K562 (cell line): ENCODE measurements around the gene SYNJ2. TPM values are rescaled to one million over a fixed set of nuclear protein-coding genes. Genes with fewer than 3 reads are reported as not detected.

Source experiments
- CCAR2 ChIP-seq: fragments of 200-400 bp; formaldehyde crosslinking; IDR thresholded peaks from 2 replicates; pipeline ENCODE4 v1.6.1; 2017; ENCODE audit warnings: mild to moderate bottlenecking, low read depth, low read length
- DLX4 ChIP-seq: fragments of 250-450 bp; sonication (Bioruptor Pico); IDR thresholded peaks from 2 replicates; pipeline ENCODE4 v1.6.1; 2021; ENCODE audit warnings: mild to moderate bottlenecking
- FOSL1 ChIP-seq: fragments of 200-800 bp; sonication (Bioruptor generic); conservative IDR thresholded peaks from 2 replicates; pipeline ENCODE4 v1.6.1; 2016; ENCODE audit warnings: missing genetic modification characterization, missing compliant biosample characterization
- FOXK2 ChIP-seq, 2 experiments: fragments of 450-650 bp; IDR thresholded peaks in 1 of 2; conservative IDR thresholded peaks in 1 of 2; 2 replicates each; pipeline ENCODE4 v1.6.1; 2016; ENCODE audit warnings: low read depth in 2 of 2, mild to moderate bottlenecking in 1 of 2
- HMGN3 ChIP-seq: IDR thresholded peaks from 2 replicates; pipeline ENCODE4 v1.6.1; 2011; ENCODE audit warnings: borderline replicate concordance, low read depth, mild to moderate bottlenecking, mixed read lengths, low read length; ENCODE audit not compliant: insufficient read length; ENCODE audit errors: extremely low read depth
- JUNB ChIP-seq: fragments of 450-650 bp; formaldehyde crosslinking; conservative IDR thresholded peaks from 2 replicates; pipeline ENCODE4 v1.4.0; 2020; ENCODE audit warnings: mild to moderate bottlenecking
- KAT2B ChIP-seq: IDR thresholded peaks from one replicate; pipeline ENCODE4 v1.6.1; 2012; ENCODE audit warnings: low read depth, mild to moderate bottlenecking, control low read depth, inconsistent platforms, low read length, moderate library complexity
- NFIX ChIP-seq: fragments of 250-450 bp; sonication (Bioruptor Pico); IDR thresholded peaks from 2 replicates; pipeline ENCODE4 v1.4.0; 2020; ENCODE audit warnings: low read depth, mild to moderate bottlenecking, moderate library complexity
- PATZ1 ChIP-seq: fragments of 250-450 bp; sonication (Bioruptor Pico); IDR thresholded peaks from 2 replicates; pipeline ENCODE4 v1.5.0; 2020; ENCODE audit warnings: mild to moderate bottlenecking, borderline replicate concordance
- PCBP1 ChIP-seq: fragments of 200-400 bp; formaldehyde crosslinking; IDR thresholded peaks from 2 replicates; pipeline ENCODE4 v1.6.1; 2018; ENCODE audit warnings: mild to moderate bottlenecking, low read depth, low read length; ENCODE audit not compliant: poor library complexity, severe bottlenecking
- POLR2AphosphoS2 ChIP-seq: IDR thresholded peaks from 2 replicates; pipeline ENCODE4 v1.6.1; 2012; ENCODE audit warnings: low read length, improper control_type of control experiment
- RCOR1 ChIP-seq, 2 experiments: IDR thresholded peaks; 2 replicates each; pipeline ENCODE4 v1.6.1; 2012; ENCODE audit warnings: low read depth in 2 of 2, low read length in 2 of 2, borderline replicate concordance in 1 of 2, improper control_type of control experiment in 1 of 2
- THAP7 ChIP-seq: fragments of 250-450 bp; sonication (Bioruptor Pico); IDR thresholded peaks from 2 replicates; pipeline ENCODE4 v1.5.0; 2021
- XRCC3 ChIP-seq: fragments of 450-650 bp; IDR thresholded peaks from 2 replicates; pipeline ENCODE4 v1.6.1; 2017; ENCODE audit warnings: mild to moderate bottlenecking, moderate library complexity
- ZEB2 ChIP-seq: fragments of 450-650 bp; IDR thresholded peaks from 2 replicates; pipeline ENCODE4 v1.6.1; 2016
- ZNF133 ChIP-seq: fragments of 250-450 bp; sonication (Bioruptor Pico); IDR thresholded peaks from 2 replicates; pipeline ENCODE4 v1.4.0; 2020; ENCODE audit warnings: mild to moderate bottlenecking
- ZNF280A ChIP-seq: fragments of 450-650 bp; IDR thresholded peaks from 2 replicates; pipeline ENCODE4 v1.6.1; 2018; ENCODE audit warnings: mild to moderate bottlenecking, low read depth; ENCODE audit not compliant: partially characterized antibody
- ZNF583 ChIP-seq: fragments of 250-450 bp; sonication (Bioruptor Pico); IDR thresholded peaks from 2 replicates; pipeline ENCODE4 v1.4.0; 2020
- polyA plus RNA-seq, 8 experiments: library from polyadenylated mRNA; depleted of rRNA in 4 of 8; stranded (reverse) in 5 of 8; unstranded in 3 of 8; fragments of >200 nt; fragmentation: Nextera tagmentation in 2 of 8; fragmentation: Illumina TruSeq in 1 of 8; extraction: Ambion mirVana in 2 of 8; extraction: Trizol in 1 of 8; gene quantifications; 2 replicates each; pipeline versions ENCODE4 v1.2.1 to v1.2.3, GENCODE V29; 2011 to 2014; ENCODE audit warnings: inconsistent platforms in 1 of 8, missing spikeins in 1 of 8
- total RNA-seq, 7 experiments: library from RNA; depleted of rRNA in 6 of 7; stranded (reverse); fragments of >200 nt in 6 of 7; fragmentation: Illumina TruSeq in 2 of 7; extraction: Trizol in 2 of 7; gene quantifications; 2 replicates each; pipeline versions ENCODE4 v1.2.1 to v1.2.3, GENCODE V29; 2011 to 2021; ENCODE audit warnings: low replicate concordance in 1 of 7
- TF ChIP-seq, protein P1 (sequence below): fragments of 450-650 bp; IDR thresholded peaks from 2 replicates; pipeline ENCODE4 v1.6.1; 2016; ENCODE audit warnings: low read depth, mild to moderate bottlenecking, moderate library complexity
- TF ChIP-seq, protein P2 (sequence below), 2 experiments: IDR thresholded peaks; 2 replicates each; pipeline ENCODE4 v1.6.1; 2011; ENCODE audit warnings: borderline replicate concordance in 1 of 2, control low read depth in 1 of 2, low read depth in 1 of 2, low read length in 1 of 2, mild to moderate bottlenecking in 1 of 2, mixed read lengths in 1 of 2, moderate library complexity in 1 of 2; ENCODE audit not compliant: insufficient read depth in 1 of 2, insufficient read length in 1 of 2, poor library complexity in 1 of 2, severe bottlenecking in 1 of 2; ENCODE audit errors: extremely low read depth in 1 of 2

Gene SYNJ2
- total and polyA plus RNA-seq, 9 of the 15 experiments (the other 6 are each of a cell fraction or from before 2014, with no cell fraction given), result 3.0 to 27.7 (median 17.8) TPM

DNA sequence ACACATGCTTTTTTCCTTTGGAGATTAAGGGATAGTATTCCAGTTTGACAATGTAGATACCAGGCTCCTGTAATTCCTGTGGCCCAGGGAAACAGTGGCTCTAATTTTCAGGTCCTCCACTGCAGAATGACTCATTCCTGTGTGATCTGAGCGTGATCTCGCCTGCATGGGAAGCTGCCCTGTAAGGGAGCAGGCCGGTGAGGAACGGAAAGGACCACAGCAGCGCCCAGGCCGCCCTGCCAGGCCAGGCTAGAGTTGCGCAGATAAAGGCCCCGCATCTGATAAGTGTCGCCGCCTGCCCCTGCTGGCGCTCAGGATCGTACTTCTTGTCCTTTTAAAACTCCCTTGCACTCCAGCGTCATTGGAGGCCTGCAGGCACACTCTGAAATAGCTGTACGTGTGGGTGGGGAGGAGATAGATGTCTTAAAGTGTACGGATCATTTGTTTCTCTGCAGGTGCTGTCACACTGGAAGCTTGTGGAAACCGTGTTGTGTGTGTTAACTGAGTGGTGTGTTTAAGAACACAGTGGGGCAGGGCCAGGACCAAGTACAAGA lies 60.7 kb downstream of the SYNJ2 start (continued):
- TF ChIP-seq HMGN3, result peak; percentile 89
- no peak for TF ChIP-seq XRCC3
- no peak for TF ChIP-seq PCBP1
- no peak for TF ChIP-seq POLR2AphosphoS2
- no peak for TF ChIP-seq KAT2B
- no peak for TF ChIP-seq DLX4 (CRISPR knock-in tag)
- TF ChIP-seq FOSL1 (tag), result peak; percentile 96
- TF ChIP-seq, protein P1, sequence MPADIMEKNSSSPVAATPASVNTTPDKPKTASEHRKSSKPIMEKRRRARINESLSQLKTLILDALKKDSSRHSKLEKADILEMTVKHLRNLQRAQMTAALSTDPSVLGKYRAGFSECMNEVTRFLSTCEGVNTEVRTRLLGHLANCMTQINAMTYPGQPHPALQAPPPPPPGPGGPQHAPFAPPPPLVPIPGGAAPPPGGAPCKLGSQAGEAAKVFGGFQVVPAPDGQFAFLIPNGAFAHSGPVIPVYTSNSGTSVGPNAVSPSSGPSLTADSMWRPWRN, result no peak
- TF ChIP-seq THAP7 (CRISPR knock-in tag), result no peak
- peak in 1 of 2 experiments; percentile 80; a peak in 2 of 4 replicates for TF ChIP-seq RCOR1 (IDR thresholded peaks at IDR 0.05; ENCODE audit: borderline replicate concordance in 1 of 2, low read depth in 2 of 2, low read length in 2 of 2)
- peak; percentile 37; the same call in 1 of the 2 replicates for TF ChIP-seq ZEB2
- no peak for TF ChIP-seq NFIX (CRISPR knock-in tag)
- 0 out of 2 replicates have a peak, but pooled peaks have one; percentile 39 for TF ChIP-seq JUNB (CRISPR knock-in tag)
- no peak for TF ChIP-seq PATZ1 (CRISPR knock-in tag)
- TF ChIP-seq FOXK2 (conservative IDR thresholded peaks at IDR 0.05 in 1 of 2, IDR thresholded peaks at IDR 0.05 in 1 of 2; ENCODE audit: low read depth in 2 of 2), result no peak
- peak; percentile 85 for TF ChIP-seq ZNF583 (CRISPR knock-in tag)
- no peak for TF ChIP-seq CCAR2
- TF ChIP-seq ZNF280A, result no peak
- TF ChIP-seq, protein P2, sequence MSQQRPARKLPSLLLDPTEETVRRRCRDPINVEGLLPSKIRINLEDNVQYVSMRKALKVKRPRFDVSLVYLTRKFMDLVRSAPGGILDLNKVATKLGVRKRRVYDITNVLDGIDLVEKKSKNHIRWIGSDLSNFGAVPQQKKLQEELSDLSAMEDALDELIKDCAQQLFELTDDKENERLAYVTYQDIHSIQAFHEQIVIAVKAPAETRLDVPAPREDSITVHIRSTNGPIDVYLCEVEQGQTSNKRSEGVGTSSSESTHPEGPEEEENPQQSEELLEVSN (IDR thresholded peaks at IDR 0.05; ENCODE audit: borderline replicate concordance in 1 of 2, extremely low read depth in 1 of 2, insufficient read depth in 1 of 2, insufficient read length in 1 of 2, low read depth in 1 of 2, low read length in 1 of 2, poor library complexity in 1 of 2, severe bottlenecking in 1 of 2), result peak in 1 of 2 experiments; percentile 9
- no peak for TF ChIP-seq ZNF133 (CRISPR knock-in tag)
